ENCODE data around the gene ANKRD12.
"Not testable (repeated sequence)": the region's sequence is repeated elsewhere in the genome, so short reads cannot be mapped to it uniquely, and the experiment has no call there.

The ANKRD12 gene

DNA sequence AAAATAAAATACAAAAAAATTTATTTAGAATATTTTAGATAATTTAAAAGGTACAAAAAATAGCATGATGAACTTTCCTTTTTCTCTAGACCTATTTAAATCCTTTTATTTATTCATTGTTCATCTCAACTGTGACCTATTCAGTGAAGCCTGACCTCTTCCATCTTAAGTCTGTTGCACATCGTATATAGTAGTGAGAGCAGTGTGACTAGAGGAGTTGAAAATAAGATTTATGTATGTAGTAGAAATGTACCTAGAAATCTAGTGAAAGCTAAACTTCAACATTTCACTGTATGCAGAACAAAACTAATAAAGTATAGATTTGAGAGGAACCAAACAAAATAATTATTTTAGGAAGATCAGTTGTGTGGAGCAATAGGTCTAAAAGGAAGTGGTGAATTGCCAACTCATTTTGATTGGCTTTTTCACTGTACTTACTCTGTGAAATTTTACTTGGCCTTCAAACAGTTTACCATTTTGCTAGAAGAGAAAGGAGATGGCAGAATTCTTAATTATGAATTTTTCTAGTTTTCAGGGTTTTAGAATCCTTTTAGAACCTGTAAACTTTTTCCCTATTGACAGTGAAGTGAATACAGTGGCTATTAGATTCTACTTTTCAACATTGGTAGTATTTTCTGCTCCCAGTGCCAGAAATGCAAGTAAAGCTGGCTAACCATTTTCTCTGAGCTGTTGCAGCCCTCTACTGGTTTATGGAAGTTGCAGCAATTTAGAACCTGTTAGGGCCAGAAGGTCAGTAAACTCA, 11.0 kb downstream of the ANKRD12 start:
- DNase-seq, result peak; percentile 41

DNA sequence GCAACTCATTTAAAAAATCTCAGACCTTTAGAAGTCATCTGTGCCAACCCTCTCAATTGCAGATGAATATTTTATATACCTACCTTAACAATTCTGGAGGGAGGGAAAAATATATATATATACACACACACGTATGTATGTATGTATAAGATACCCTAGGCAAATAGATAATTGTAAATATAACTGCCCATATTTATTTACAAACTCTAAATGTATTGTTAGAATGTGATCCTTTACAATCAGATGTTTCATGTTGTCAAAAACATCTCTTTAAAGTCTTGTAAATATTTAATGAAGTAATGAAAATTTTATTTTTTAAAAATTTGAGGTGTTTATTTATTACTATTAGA, 11.6 kb downstream of the ANKRD12 start:
- DNase-seq, result no peak

DNA sequence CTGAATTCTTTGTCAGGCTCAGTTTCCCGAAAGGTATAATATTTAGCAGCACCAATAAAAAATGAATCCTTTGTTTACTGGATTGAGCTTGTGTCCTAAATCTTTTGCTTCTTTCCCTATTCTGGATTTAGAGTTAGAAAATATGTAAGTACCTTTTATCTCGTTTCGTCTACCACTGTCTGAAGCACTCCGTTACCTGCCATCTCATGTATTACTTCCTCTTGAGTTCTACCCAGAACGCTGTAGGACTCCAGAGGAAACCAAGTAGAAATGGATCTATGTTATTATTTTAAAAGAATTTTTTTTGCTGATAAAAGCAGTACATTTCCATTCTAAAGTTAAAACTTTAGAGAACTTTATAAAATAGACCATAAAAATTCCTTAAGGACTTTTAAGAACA, 13.5 kb downstream of the ANKRD12 start:
- DNase-seq, result no peak

DNA sequence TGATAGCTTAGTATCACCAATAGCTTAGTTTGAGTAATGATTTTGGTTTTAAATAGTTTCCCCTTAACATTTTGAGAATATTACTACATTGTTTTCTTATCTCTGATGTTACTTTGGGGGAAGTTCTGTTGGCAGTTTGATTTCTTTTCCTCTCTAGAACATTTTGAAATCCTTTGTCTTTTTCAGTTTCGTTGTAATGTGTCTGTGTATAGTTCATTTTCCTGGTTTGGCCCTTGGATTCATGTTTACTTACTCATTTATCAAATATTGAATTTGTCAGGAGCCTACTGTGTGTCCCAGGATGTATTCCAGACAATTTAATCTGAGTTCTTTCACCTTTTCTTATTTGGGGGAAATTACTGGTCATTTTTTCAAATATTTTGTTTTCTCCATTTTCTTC, 16.7 kb downstream of the ANKRD12 start:
- no peak for DNase-seq

DNA sequence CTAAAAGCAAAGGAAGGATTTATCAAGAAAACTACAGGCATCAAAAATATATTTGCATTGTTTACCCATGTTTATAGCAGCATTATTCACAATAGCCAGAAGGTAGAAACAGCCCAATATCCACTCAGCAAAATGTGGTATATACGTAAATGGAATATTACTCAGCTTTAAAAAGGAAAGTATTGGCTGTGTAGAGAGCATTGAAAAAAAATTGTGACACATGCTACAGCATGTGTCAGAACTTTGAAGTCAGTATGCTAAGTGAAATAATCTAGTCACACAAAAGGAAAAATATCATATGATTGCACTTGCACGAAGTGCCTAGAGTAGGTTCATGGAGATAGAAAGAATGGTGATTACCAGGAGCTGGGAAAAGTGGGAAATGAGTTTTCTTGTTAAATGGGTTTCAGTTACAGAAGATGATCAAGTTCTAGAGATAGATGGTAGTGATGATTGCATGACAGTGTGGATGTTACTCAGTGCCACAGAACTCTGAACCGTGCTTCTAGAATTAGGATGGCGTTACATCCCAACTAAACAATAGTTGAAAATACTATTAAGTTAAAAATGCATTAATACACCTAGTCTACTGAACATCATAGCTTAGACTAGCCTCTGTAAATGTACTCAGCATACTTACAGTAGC, 20.1 kb downstream of the ANKRD12 start:
- DNase-seq, result no peak

DNA sequence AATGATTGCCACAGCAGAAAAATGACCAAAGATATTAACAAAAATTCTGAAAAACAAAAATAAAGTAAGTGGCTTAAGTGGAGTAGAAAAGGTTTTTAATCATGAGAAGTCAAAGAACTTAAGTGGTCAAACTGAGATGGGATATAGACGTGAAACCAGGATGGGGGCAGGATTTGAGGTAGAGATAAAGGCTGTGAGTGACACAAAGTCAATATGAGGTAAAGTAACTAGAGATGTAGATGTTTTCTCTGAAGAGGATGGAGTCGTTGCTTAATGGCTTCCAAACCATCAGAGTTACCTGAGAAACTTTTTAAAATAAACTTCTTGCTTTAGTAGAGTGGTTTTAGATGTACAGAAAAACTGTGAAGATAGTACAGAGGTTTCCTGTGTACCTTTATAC, 21.2 kb downstream of the ANKRD12 start:
- DNase-seq, result no peak

DNA sequence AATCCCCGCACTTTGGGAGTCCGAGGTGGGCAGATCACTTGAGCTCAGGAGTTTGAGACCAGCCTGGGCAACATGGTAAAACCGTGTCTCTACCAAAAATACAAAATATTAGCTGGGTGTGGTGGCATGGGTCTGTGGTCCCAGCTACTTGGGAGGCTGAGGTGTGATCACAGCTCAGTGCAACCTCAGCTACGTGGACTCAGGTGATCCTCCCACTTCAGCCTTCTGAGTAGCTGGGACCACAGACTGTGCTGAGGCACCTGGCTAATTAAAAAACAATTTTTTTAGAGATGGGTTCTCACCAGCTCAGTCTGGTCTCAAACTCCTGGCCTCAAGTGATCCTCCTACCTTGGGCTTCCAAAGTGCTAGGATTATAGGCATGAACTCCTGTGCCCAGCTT, 23.4 kb downstream of the ANKRD12 start:
- no peak for DNase-seq

DNA sequence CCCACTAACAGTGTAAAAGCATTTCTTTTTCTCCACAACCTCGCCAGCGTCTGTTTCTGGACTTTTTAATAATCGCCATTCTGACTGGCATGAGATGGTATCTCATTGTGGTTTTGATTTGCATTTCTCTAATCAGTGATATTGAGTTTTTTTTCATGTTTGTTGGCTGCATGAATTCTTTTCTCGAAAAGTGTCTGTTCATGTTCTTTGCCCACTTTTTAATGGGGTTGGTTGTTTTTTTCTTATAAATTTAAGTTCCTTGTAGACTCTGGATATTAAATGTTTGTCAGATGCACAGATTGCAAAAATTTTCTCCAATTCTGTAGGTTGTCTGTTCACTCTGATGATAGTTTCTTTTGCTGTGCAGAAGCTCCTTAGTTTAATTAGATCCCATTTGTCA, 26.1 kb downstream of the ANKRD12 start:
- not testable (repeated sequence) for DNase-seq

DNA sequence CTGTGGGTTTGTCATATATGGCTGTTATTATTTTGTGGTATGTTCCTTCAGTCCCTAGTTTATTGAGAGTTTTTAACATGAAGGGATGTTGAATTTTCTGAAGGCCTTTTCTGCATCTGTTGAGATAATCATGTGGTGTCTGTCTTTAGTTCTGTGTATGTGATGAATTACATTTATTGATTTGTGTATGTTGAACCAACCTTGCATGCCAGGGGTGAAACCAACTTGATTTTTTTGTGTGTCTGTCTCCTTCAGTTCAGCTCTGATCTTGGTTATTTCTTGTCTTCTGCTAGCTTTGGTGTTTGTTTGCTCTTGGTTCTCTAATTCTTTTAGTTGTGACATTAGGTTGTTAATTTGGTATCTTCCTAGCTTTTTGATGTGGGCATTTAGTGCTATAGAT, 27.6 kb downstream of the ANKRD12 start:
- DNase-seq, result not testable (repeated sequence)

DNA sequence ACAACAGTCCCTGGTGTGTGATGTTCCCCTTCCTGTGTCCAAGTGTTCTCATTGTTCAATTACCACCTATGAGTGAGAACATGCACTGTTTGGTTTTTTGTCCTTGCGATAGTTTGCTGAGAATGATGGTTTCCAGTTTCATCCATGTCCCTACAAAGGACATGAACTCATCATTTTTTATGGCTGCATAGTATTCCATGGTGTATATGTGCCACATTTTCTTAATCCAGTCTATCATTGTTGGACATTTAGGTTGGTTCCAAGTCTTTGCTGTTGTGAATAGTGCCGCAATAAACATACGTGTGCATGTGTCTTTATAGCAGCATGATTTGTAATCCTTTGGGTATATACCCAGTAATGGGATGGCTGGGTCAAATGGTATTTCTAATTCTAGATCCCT, 29.3 kb downstream of the ANKRD12 start:
- DNase-seq, result not testable (repeated sequence)

DNA sequence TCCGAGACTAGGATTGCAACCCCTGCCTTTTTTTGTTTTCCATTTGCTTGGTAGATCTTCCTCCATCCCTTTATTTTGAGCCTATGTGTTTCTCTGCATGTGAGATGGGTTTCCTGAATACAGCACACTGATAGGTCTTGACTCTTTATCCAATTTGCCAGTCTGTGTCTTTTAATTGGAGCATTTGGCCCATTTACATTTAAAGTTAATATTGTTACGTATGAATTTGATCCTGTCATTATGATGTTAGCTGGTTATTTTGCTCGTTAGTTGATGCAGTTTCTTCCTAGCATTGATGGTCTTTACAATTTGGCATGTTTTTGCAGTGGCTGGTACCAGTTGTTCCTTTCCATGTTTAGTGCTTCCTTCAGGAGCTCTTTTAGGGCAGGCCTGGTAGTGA, 32.9 kb downstream of the ANKRD12 start:
- not testable (repeated sequence) for DNase-seq

DNA sequence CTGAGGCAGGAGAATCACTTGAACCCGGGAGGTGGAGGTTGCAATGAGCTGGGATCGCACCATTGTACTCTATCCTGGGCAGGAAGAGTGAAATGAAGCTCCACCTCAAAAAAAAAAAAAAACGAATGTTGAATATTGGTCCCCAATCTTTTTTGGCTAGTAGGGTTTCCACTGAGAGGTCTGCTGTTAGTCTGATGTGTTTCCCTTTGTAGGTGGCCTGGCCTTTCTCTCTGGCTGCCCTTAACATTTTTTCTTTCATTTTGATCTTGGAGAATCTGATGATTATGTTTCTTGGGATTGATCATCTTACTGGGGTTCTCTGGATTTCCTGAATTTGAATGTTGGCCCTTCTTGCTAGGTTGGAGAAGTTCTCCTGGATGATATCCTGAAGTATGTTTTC, 35.3 kb downstream of the ANKRD12 start:
- not testable (repeated sequence) for DNase-seq

DNA sequence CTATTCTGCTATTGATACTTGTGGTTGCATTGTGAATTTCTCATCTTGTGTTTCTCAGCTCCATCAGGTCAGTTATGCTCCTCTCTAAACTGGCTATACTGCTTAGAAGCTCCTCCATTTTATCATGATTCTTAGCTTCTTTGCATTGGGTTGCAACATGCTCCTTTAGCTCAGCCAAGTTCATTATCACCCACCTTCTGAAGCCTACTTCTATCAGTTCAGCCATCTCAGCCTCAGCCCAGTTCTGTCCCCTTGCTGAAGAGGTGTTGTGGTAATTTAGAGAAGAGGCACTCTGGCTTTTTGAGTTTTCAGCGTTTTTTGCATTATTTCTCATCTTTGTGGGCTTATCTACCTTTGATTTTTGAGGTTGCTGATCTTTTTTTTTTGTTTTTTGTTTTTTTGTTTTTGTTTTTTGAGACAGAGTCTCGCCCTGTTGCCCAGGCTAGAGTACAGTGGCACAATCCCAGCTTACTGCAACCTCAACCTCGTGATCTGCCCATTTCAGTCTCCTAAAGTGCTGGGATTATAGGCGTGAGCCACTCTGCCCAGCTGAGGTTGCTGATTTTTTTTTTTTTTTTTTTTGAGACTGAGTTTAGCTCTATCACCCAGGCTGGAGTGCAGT, 36.0 kb downstream of the ANKRD12 start:
- DNase-seq, result no peak

DNA sequence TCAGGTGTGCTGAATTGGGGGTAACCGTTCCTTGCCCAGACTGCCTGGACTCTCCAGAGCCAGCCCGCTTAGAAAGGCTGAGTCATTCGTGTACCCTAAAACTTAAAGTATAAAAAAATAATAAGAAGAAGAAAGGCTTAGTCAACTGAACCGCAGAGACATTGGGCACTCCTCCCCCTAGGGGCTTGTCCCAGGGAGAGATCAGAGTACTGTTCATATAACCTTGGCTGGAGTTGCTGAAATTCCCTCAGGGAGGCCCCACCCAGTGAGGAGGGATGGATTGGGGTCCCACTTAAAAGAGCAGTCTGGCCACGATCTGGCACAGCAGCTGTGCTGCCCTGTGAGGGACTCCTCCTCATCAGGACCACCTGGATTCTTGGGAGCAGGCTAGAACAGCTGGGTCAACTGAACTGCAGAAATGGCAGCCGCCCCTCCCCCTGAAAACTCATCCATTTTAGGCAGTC, 37.2 kb downstream of the ANKRD12 start:
- peak; percentile 39 for DNase-seq

DNA sequence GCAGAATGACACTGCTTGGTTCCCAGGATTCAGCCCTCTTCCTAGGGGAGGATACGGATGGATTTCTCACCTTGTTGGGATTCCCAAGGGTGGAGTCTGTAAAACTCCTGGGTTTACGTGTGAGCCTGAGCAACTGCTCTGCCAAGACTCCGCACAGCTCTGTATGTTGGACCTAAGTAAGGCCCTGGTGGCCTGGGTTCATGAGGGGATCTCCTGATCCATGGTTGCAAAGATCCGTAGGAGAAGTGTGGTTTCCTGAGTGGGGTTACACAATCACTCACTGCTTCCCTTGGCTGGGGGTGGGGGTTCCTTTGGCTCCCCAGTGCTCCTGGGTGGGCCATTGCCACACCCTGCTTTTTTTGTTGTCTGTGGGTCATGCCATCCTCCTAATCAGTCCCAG, 37.7 kb downstream of the ANKRD12 start:
- no peak for DNase-seq

DNA sequence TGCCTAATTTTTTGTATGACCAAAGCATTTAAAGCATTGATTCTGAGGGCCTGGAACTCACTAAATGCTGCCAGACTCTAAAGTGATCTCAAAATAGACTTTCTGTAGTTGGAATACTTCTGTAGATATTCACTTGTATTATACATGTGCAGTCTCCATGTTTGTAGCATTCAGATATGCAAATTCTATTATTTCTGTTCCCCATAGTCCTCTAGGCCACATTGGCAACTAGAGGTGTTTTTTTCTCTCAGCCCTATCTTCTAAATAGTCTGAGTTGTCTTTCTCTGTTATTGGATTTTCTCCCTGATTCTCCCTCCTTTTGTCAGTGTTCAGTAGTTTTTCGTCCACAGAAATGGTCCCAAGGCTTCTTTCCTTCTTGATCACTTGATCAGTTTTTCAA, 38.5 kb downstream of the ANKRD12 start:
- DNase-seq, result no peak

DNA sequence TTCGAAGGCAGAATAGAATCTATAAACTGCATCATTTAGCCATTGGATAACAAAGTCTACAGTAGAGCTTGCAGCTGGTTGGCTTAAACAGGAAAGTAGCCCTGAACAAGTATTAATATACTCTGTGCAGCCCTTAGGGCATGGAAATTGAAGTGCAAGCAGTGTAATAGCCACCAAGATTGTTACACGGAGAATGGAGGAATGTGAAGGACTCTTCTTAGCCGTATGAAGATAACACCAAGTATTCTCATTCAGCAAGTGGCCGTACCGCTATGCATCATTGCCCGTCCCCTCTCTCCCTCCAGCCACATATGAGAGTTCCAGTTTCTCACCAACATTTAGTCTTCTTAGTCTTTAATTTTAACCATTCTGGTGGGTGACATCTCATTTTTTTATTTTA, 40.5 kb downstream of the ANKRD12 start:
- no peak for DNase-seq

DNA sequence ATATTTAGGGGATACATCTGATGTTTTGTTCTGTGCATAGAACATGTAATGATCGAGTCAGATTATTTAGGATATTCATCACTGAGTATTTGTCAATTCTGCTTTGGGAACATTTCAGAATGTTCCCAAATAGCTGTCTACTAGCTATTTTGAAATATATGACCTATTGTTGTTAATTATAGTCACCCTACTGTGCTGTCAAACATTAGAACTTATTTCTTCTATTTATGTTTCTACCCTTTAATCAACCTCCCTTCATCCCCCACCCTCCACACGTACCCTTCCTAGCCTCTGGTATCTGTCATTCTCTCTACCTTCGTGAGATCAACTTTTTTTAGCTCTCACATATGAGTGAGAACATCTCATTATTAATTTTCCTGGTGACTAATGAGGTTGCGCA, 40.9 kb downstream of the ANKRD12 start:
- no peak for DNase-seq

DNA sequence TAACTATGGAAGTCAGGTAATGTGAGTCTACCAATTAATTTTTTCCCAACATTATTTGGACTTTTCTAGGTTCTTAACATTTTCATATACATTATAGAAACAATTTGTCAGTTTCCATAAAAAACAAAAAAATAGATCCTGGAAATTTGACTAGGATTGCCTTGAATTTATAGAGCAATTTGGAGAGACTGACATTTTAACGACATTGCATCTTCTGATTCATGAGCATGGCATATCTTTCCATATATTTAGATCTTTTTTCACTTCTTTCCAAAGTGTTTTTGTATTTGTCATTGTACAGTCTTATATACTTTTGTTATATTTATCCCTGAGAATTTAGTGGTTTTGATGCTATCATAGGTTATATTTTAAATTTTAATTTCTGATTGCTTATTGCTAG, 42.0 kb downstream of the ANKRD12 start:
- DNase-seq, result no peak

DNA sequence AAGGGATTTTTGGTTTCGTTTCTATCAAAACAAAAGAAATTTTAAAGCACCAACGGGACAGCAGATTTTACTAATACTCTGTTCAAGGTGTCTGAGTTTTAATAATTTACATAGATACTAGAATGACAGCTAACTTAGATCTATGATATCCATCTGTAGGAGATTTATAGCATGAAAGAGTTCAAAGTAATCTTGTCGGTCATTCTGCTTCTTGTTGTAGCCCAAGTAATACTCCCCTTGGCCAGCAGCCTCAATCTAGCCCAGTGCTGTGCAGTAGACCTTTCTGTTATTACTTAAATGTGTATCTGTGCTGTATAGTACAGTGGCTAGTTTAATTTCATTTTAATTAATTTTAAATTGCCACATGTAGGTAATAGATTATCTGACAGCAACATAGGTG, 44.7 kb downstream of the ANKRD12 start:
- DNase-seq, result no peak

DNA sequence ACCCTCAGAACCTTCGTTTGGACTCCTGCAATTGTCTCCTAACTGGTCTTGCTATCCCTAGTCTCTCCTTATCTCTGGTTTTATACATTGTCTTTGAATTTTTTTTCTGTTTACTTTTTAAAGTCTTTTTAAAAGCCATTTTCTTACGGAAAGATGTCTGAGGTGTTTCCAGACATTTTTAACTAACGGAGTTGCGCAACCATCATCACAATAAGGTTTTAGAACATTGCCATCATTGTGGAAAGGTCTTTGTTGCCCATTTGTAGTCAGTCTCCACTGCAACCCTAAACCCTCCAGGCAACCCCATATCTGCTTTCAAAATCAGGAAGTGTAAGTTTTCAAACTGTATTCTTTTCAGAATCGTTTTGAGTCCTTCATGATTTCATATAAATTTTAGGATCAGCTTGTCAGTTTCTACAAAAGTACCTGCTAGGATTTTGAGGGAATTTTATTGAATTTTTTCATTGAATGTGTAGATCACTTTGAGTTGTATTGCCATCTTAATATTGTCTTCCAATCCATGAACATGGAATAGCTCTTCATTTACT, 46.3 kb downstream of the ANKRD12 start:
- no peak for DNase-seq

DNA sequence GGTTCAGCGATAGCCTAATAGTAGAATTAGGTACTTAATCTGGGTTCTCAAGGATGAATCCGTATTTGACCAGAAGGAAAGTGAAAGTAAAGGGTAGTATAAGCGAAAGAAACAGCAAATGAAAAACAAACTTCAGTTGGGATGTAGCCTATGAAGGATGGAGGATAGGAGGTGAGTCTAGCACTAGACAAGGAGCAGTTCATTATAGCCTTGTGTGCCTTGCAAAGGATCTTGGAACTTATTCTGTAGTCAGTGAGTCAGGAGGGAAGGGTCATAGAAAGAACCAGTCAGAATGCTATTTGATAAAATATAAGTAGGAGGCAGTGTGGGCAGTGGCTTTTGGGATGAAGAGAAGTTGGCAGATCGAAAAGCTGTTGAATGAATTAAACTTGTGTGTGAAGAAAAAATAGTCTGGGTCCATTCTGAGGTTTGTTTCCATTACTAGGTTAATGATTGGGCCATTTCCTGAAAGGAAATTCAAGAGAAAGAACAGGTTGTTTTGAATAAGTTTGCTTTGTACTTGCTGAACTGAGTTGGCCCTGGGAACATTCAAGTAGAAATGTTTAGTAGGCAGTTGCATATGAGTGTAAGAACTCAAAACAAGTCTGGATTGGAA, 48.5 kb downstream of the ANKRD12 start:
- no peak for DNase-seq

DNA sequence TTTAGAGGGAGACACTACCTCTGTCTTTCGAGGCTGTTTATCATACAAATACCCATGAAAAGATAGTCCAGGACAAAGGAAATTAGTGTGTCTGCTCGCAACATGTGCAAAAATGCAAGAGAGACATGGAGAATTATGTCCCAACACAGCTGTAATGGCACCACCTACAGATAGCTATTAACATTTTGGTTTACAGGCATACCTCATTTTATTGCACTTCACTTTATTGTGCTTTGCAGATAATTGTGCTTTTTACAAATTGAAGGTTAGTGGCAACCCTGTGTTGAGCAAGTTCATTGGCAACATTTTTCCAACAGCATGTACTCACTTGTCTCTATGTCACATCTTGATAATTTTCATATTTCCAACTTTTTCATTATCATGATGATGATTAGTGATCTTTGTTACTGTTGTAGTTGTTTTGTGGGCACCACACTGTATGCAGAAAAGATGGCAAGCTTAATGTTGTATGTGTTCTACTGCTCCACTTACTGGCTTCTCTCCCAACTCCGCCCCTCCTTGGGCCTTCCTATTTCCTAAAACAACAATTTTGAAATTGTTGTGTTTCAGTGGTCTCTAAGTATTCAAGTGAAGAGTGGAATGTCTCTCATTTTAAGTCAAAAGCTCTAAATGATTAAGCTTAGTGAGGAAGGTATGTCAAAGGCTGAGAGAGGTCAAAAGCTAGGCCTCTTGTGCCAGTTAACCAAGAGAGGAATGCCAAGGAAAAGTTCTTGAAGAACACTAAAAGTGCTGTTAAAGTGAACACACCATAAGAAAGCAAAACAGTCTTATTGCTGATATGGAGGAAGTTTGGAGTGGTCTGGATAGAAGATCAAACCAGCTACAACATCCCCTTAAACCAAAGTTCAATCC, 52.0 kb downstream of the ANKRD12 start:
- no peak for DNase-seq
